ENCODE data around the gene GRIK1.

Gene GRIK1

GRCh38 chr21:29904359-29905282 is 35.2 kb downstream of the GRIK1 start:
- DNase-seq, result no peak

GRCh38 chr21:29896884-29897283 is 42.9 kb downstream of the GRIK1 start:
- no peak for DNase-seq

- DNase-seq, result no peak
These were observed 46.1 kb downstream of the GRIK1 start for GRCh38 chr21:29893687-29894086.

- DNase-seq, result no peak
These were observed 47.4 kb downstream of the GRIK1 start for GRCh38 chr21:29892379-29892778.

GRCh38 chr21:29888437-29888836 is 51.4 kb downstream of the GRIK1 start:
- DNase-seq, result no peak

- no peak for DNase-seq
These were observed 52.3 kb downstream of the GRIK1 start for GRCh38 chr21:29887313-29888009.

- DNase-seq, result no peak
These were observed 54.3 kb downstream of the GRIK1 start for GRCh38 chr21:29885491-29885890.

- no peak for DNase-seq
These were observed 63.9 kb downstream of the GRIK1 start for GRCh38 chr21:29875873-29876272.

- no peak for DNase-seq
These were observed 64.6 kb downstream of the GRIK1 start for GRCh38 chr21:29875036-29875716.

GRCh38 chr21:29873908-29874307 is 65.9 kb downstream of the GRIK1 start:
- no peak for DNase-seq

- no peak for DNase-seq
These were observed 69.0 kb downstream of the GRIK1 start for GRCh38 chr21:29870814-29871213.

- DNase-seq, result no peak
These were observed 72.0 kb downstream of the GRIK1 start for GRCh38 chr21:29867796-29868195.

GRCh38 chr21:29860346-29860745 is 79.5 kb downstream of the GRIK1 start:
- no peak for DNase-seq

- no peak for DNase-seq
These were observed 82.6 kb downstream of the GRIK1 start for GRCh38 chr21:29857150-29857549.

GRCh38 chr21:29854795-29855194 is 85.0 kb downstream of the GRIK1 start:
- no peak for DNase-seq

- DNase-seq, result no peak
These were observed 88.2 kb downstream of the GRIK1 start for GRCh38 chr21:29851611-29852010.

GRCh38 chr21:29849735-29850176 is 90.0 kb downstream of the GRIK1 start:
- peak; percentile 13 for DNase-seq

GRCh38 chr21:29843804-29844203 is 96.0 kb downstream of the GRIK1 start:
- no peak for DNase-seq

GRCh38 chr21:29834617-29835016 is 105.2 kb downstream of the GRIK1 start:
- no peak for DNase-seq

GRCh38 chr21:29832217-29832616 is 107.6 kb downstream of the GRIK1 start:
- no peak for DNase-seq

GRCh38 chr21:29829564-29830275 is 110.1 kb downstream of the GRIK1 start:
- no peak for DNase-seq

- DNase-seq, result no peak
These were observed 112.1 kb downstream of the GRIK1 start for GRCh38 chr21:29827647-29828046.

GRCh38 chr21:29827236-29827635 is 112.6 kb downstream of the GRIK1 start:
- no peak for DNase-seq
